B cell (primary cell): ENCODE data around the gene HIPK3. TPM values are rescaled to one million over a fixed set of nuclear protein-coding genes. Genes with fewer than 3 reads are reported as not detected.

Experiments used
- ATAC-seq: fragments of 200-7000 bp; cut with Tn5 transposase; one replicate; pipeline ENCODE4 v1.10.0; 2021; ENCODE audit warnings: low read depth, mild to moderate bottlenecking, moderate number of reproducible peaks, moderate library complexity
- CTCF ChIA-PET: fragments of 350-600 bp; sonication (Branson Sonifier 250); formaldehyde crosslinking; loops from one replicate; lab custom pipeline; 2021; ENCODE audit warnings: antibody characterized with exemption, inconsistent platforms; lab: Charles Lee
- POLR2A ChIA-PET: fragments of 350-600 bp; sonication (Branson Sonifier 250); formaldehyde crosslinking; loops from one replicate; lab custom pipeline; 2021; ENCODE audit warnings: antibody characterized with exemption; lab: Charles Lee
- DNase-seq: peaks from one replicate; pipeline ENCODE4 v3.0.0; 2013
- H2AFZ ChIP-seq: 2 replicates; pipeline ENCODE4 v1.6.1; 2012; ENCODE audit warnings: mild to moderate bottlenecking, low read depth, low read length; ENCODE audit not compliant: insufficient read depth, poor library complexity, severe bottlenecking
- H3K27ac ChIP-seq, 2 donors: 1 replicate in 1 of 2; 2 replicates in 1 of 2; pipeline ENCODE4 v1.5.1; 2012 to 2013; ENCODE audit warnings: low read length in 2 of 2, mild to moderate bottlenecking in 2 of 2, moderate library complexity in 1 of 2
- H3K27me3 ChIP-seq, 4 experiments: fragments of 200-600 bp in 1 of 4; sonication (generic) in 1 of 4; replicated peaks in 1 of 4; 1 replicate in 2 of 4; 2 replicates in 2 of 4; pipeline versions ENCODE4 v1.6.1 to v1.7.0; 2013 to 2016; ENCODE audit warnings: low read length in 3 of 4, mild to moderate bottlenecking in 2 of 4, mixed read lengths in 1 of 4, moderate library complexity in 1 of 4; ENCODE audit not compliant: insufficient read depth in 4 of 4, control insufficient read depth in 3 of 4; ENCODE audit errors: control extremely low read depth in 1 of 4
- H3K36me3 ChIP-seq, 2 experiments: replicated peaks in 1 of 2; 1 replicate in 1 of 2; 2 replicates in 1 of 2; pipeline versions ENCODE4 v1.6.1 to v1.7.1; 2013; ENCODE audit warnings: low read length in 1 of 2; ENCODE audit not compliant: insufficient read depth in 2 of 2, control insufficient read depth in 1 of 2; ENCODE audit errors: control extremely low read depth in 1 of 2, extremely low read depth in 1 of 2
- H3K4me1 ChIP-seq, 2 donors: fragments of 200-600 bp in 1 of 2; sonication (generic) in 1 of 2; 1 replicate in 1 of 2; 2 replicates in 1 of 2; pipeline versions ENCODE4 v1.5.1 to v1.6.1; 2013 to 2017; ENCODE audit warnings: low read length in 2 of 2; ENCODE audit not compliant: control insufficient read depth in 2 of 2, insufficient read depth in 2 of 2
- H3K4me2 ChIP-seq: replicated peaks from 2 replicates; pipeline ENCODE3; 2012; ENCODE audit warnings: mild to moderate bottlenecking, low read depth, low read length; ENCODE audit not compliant: poor library complexity, severe bottlenecking
- H3K4me3 ChIP-seq, 5 experiments: fragments of 200-600 bp in 1 of 5; sonication (generic) in 1 of 5; 1 replicate in 3 of 5; 2 replicates in 2 of 5; pipeline versions ENCODE4 v1.5.1 to v1.7.0; 2011 to 2016; ENCODE audit warnings: low read length in 4 of 5, mild to moderate bottlenecking in 4 of 5, low read depth in 2 of 5, control low read depth in 1 of 5, moderate library complexity in 1 of 5; ENCODE audit not compliant: insufficient read depth in 1 of 5; ENCODE audit errors: control extremely low read depth in 1 of 5, extremely low read depth in 1 of 5
- H3K79me2 ChIP-seq: fragments of 200-600 bp; sonication (generic); one replicate; pipeline ENCODE4 v1.6.0; 2016; ENCODE audit warnings: low read length; ENCODE audit not compliant: control insufficient read depth, insufficient read depth
- H3K9ac ChIP-seq: fragments of 200-600 bp; sonication (generic); 2 replicates; pipeline ENCODE4 v1.6.1; 2017; ENCODE audit warnings: mild to moderate bottlenecking, low read length, moderate library complexity
- H3K9me3 ChIP-seq, 3 donors: one replicate each; pipeline versions ENCODE4 v1.6.1 to v1.7.1; 2013; ENCODE audit warnings: low read length in 2 of 3; ENCODE audit not compliant: control insufficient read depth in 2 of 3, insufficient read depth in 1 of 3; ENCODE audit errors: control extremely low read depth in 1 of 3
- H4K20me1 ChIP-seq: 2 replicates; pipeline ENCODE4 v1.6.0; 2012; ENCODE audit warnings: mild to moderate bottlenecking, low read length; ENCODE audit not compliant: insufficient read depth, control insufficient read depth, poor library complexity, severe bottlenecking
- H3K27ac Mint-ChIP-seq: one replicate; pipeline ENCODE4 v1.8.0; 2021; ENCODE audit warnings: mixed read lengths
- H3K27me3 Mint-ChIP-seq: one replicate; pipeline ENCODE4 v1.8.0; 2021; ENCODE audit warnings: mixed read lengths
- H3K4me1 Mint-ChIP-seq: one replicate; pipeline ENCODE4 v1.8.0; 2021; ENCODE audit warnings: mixed read lengths
- H3K4me3 Mint-ChIP-seq: one replicate; pipeline ENCODE4 v1.8.0; 2021; ENCODE audit warnings: mixed read lengths
- H3K9me3 Mint-ChIP-seq: one replicate; pipeline ENCODE4 v1.8.0; 2022; ENCODE audit warnings: mixed read lengths; ENCODE audit not compliant: insufficient read depth
- EZH2 ChIP-seq: IDR thresholded peaks from 2 replicates; pipeline ENCODE4 v1.6.1; 2012; ENCODE audit warnings: borderline replicate concordance, low read depth, mild to moderate bottlenecking, moderate library complexity, low read length; ENCODE audit not compliant: insufficient read depth, poor library complexity, severe bottlenecking
- WGBS: methylation state at CpG from one replicate; pipeline ENCODE4 v1.1.5; 2013; ENCODE audit warnings: missing lambda C conversion rate; ENCODE audit not compliant: insufficient coverage; 5-methylcytosine and 5-hydroxymethylcytosine counted together
- intact Hi-C: fragments of 100-400 bp; cut with micrococcal nuclease; formaldehyde crosslinking; loops from one replicate; pipeline ENCODE4 v1.10.0; 2022
- polyA plus RNA-seq: library from polyadenylated mRNA; depleted of rRNA; stranded (reverse); fragments of >200 nt; gene quantifications from 2 replicates; pipeline ENCODE4 v1.2.3, GENCODE V29; 2012
- total RNA-seq, 2 donors: library from RNA; stranded (reverse); fragments of 120-200 nt in 1 of 2; gene quantifications; 1 replicate in 1 of 2; 2 replicates in 1 of 2; pipeline versions ENCODE4 v1.2.3 to v1.2.4, GENCODE V29; 2013 to 2022
- TF ChIP-seq, protein P1 (sequence below): fragments of 200-600 bp; IDR thresholded peaks from one replicate; pipeline ENCODE4 v1.8.0; 2022; ENCODE audit warnings: antibody characterized with exemption, mild to moderate bottlenecking

Gene HIPK3
- total and polyA plus RNA-seq, 2 donors (not counting 1 experiment from before 2014, with no cell fraction given): 13.1 to 81.6 TPM

GRCh38 chr11:33324302-33324985 is 67.3 kb downstream of the HIPK3 start:
- Histone ChIP-seq H3K4me2 (no peak overlapping the region), H4K20me1 (peaks cover 28% of the 10 kb centered on the region), H3K9me3 (no peaks in the 10 kb centered on the region), H3K4me1 (peaks cover 16 to 23% of the 10 kb centered on the region in 2 donors), H3K36me3 (peaks cover 0 to 1% of the 10 kb centered on the region in 2 experiments), H3K4me3 (no peak overlapping the region), H2AFZ (no peak overlapping the region), H3K27ac (no peak overlapping the region), H3K27me3 (no peaks in the 10 kb centered on the region), H3K79me2 (peaks cover 41% of the 10 kb centered on the region), H3K9ac (no peak overlapping the region)
- Mint-ChIP-seq H3K27ac (peak overlapping the region; percentile 53), H3K4me3 (no peak overlapping the region), H3K9me3 (no peaks in the 10 kb centered on the region), H3K4me1 (peaks cover 26% of the 10 kb centered on the region), H3K27me3 (no peaks in the 10 kb centered on the region)
- WGBS: 46% methylated on average over 3 of the region's 4 CpGs
- POLR2A ChIA-PET: no interaction called here
- TF ChIP-seq, protein P1, sequence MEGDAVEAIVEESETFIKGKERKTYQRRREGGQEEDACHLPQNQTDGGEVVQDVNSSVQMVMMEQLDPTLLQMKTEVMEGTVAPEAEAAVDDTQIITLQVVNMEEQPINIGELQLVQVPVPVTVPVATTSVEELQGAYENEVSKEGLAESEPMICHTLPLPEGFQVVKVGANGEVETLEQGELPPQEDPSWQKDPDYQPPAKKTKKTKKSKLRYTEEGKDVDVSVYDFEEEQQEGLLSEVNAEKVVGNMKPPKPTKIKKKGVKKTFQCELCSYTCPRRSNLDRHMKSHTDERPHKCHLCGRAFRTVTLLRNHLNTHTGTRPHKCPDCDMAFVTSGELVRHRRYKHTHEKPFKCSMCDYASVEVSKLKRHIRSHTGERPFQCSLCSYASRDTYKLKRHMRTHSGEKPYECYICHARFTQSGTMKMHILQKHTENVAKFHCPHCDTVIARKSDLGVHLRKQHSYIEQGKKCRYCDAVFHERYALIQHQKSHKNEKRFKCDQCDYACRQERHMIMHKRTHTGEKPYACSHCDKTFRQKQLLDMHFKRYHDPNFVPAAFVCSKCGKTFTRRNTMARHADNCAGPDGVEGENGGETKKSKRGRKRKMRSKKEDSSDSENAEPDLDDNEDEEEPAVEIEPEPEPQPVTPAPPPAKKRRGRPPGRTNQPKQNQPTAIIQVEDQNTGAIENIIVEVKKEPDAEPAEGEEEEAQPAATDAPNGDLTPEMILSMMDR: no peak
- TF ChIP-seq EZH2: no peak
- ATAC-seq: no peak
- intact Hi-C loops: loop anchor here (5.0 kb wide), 1 partner anchor 52 kb away; no protein-coding TSS in a partner anchor
- DNase-seq: peak; percentile 13
- CTCF ChIA-PET: interaction anchor here (0.8 kb wide), 1 partner anchor 158 kb away, joined by 6 read pairs; no protein-coding TSS in a partner anchor

GRCh38 chr11:33325451-33325850 is 68.3 kb downstream of the HIPK3 start:
- H3K27me3 Mint-ChIP-seq: no peaks in the 10 kb centered on the region
- DNase-seq: no peak
- Histone ChIP-seq H4K20me1 (peaks cover 23% of the 10 kb centered on the region), H3K27ac (no peak overlapping the region), H3K9me3 (no peaks in the 10 kb centered on the region), H3K4me2 (no peak overlapping the region), H3K79me2 (peaks cover 31% of the 10 kb centered on the region), H3K9ac (no peak overlapping the region), H3K4me3 (no peak overlapping the region), H3K36me3 (peaks cover 0 to 3% of the 10 kb centered on the region in 2 experiments), H3K4me1 (peaks cover 9 to 13% of the 10 kb centered on the region in 2 donors), H3K27me3 (no peaks in the 10 kb centered on the region), H2AFZ (no peak overlapping the region)
- peaks cover 30% of the 10 kb centered on the region for H3K4me1 Mint-ChIP-seq
- ChIA-PET POLR2A (no interaction called here), CTCF (interaction anchor here (0.6 to 8.9 kb wide), 3 partner anchors 10 to 218 kb away, joined by 3 to 83 read pairs (median 4); no protein-coding TSS in a partner anchor)
- no peak overlapping the region for H3K4me3 Mint-ChIP-seq
- TF ChIP-seq, protein P1: no peak
- H3K9me3 Mint-ChIP-seq: no peaks in the 10 kb centered on the region
- ATAC-seq: no peak
- WGBS: no CpG with 5 or more reads among the region's 5 CpGs
- intact Hi-C loops: no loop called here
- no peak overlapping the region for H3K27ac Mint-ChIP-seq
